Activated naive CD4-positive, alpha-beta T cell (primary cell): ENCODE measurements around the gene SSUH2.
"Not testable (repeated sequence)": the region's sequence is repeated elsewhere in the genome, so short reads cannot be mapped to it uniquely, and the experiment has no call there.

Source experiments
- DNase-seq, 4 experiments: peaks; one replicate each; lab custom pipeline; 2025; lab: John Stamatoyannopoulos, UW

The SSUH2 gene

GRCh38 chr3:8608791-8609467 is 35.7 kb downstream of the SSUH2 start:
- no peak for DNase-seq

- DNase-seq, result no peak
Observed at GRCh38 chr3:8608041-8608790, 36.4 kb downstream of the SSUH2 start.

- no peak for DNase-seq
Observed at GRCh38 chr3:8607234-8608040, 37.2 kb downstream of the SSUH2 start.

GRCh38 chr3:8606701-8607231 is 37.8 kb downstream of the SSUH2 start:
- DNase-seq, result no peak

GRCh38 chr3:8604988-8605387 is 39.6 kb downstream of the SSUH2 start:
- DNase-seq, result no peak

GRCh38 chr3:8604006-8604405 is 40.6 kb downstream of the SSUH2 start:
- no peak for DNase-seq

GRCh38 chr3:8603115-8603710 is 41.4 kb downstream of the SSUH2 start:
- no peak for DNase-seq

- no peak for DNase-seq
Observed at GRCh38 chr3:8600457-8600856, 44.1 kb downstream of the SSUH2 start.

- DNase-seq, result no peak
Observed at GRCh38 chr3:8599146-8599545, 45.5 kb downstream of the SSUH2 start.

- DNase-seq, result no peak
Observed at GRCh38 chr3:8597219-8597853, 47.3 kb downstream of the SSUH2 start.

GRCh38 chr3:8596321-8597218 is 48.0 kb downstream of the SSUH2 start:
- no peak for DNase-seq

GRCh38 chr3:8595695-8596115 is 48.9 kb downstream of the SSUH2 start:
- DNase-seq, result no peak

GRCh38 chr3:8595252-8595651 is 49.3 kb downstream of the SSUH2 start:
- DNase-seq, result no peak

- DNase-seq, result no peak
Observed at GRCh38 chr3:8593021-8593827, 51.4 kb downstream of the SSUH2 start.

GRCh38 chr3:8589880-8590556 is 54.6 kb downstream of the SSUH2 start:
- DNase-seq, result no peak

- DNase-seq, result no peak
Observed at GRCh38 chr3:8584661-8585060, 59.9 kb downstream of the SSUH2 start.

GRCh38 chr3:8581806-8582445 is 62.7 kb downstream of the SSUH2 start:
- DNase-seq, result no peak

- no peak for DNase-seq
Observed at GRCh38 chr3:8581373-8581772, 63.2 kb downstream of the SSUH2 start.

GRCh38 chr3:8580434-8580833 is 64.2 kb downstream of the SSUH2 start:
- not testable (repeated sequence) for DNase-seq
